Rectal smooth muscle tissue (tissue), 1 donor: ENCODE data around the gene SZRD1.
"Not testable (repeated sequence)": the region's sequence is repeated elsewhere in the genome, so short reads cannot be mapped to it uniquely, and the experiment has no call there.

Source experiments
- H3K27ac ChIP-seq: one replicate; pipeline ENCODE4 v1.7.0; 2013; ENCODE audit warnings: low read depth, low read length, inconsistent platforms
- H3K27me3 ChIP-seq: one replicate; pipeline ENCODE4 v1.7.0; 2013; ENCODE audit warnings: low read length; ENCODE audit not compliant: control insufficient read depth, insufficient read depth
- H3K36me3 ChIP-seq: one replicate; pipeline ENCODE4 v1.7.0; 2013; ENCODE audit warnings: low read length; ENCODE audit not compliant: control insufficient read depth, insufficient read depth
- H3K4me1 ChIP-seq: one replicate; pipeline ENCODE4 v1.7.0; 2013; ENCODE audit warnings: low read length; ENCODE audit not compliant: control insufficient read depth, insufficient read depth
- H3K4me3 ChIP-seq: one replicate; pipeline ENCODE4 v1.7.0; 2013; ENCODE audit warnings: low read length
- H3K9ac ChIP-seq: one replicate; pipeline ENCODE4 v1.7.0; 2013; ENCODE audit warnings: low read length

SZRD1 gene

GRCh38 chr1:16366722-16367257 lies at the start of gene SZRD1:
SZRD1 (plus strand) TSS chr1:16367242; CDS start chr1:16367258, 16 bp downstream.
- Histone ChIP-seq H3K4me1 (peaks cover 14% of the 10 kb centered on the region), H3K9ac (peak within 1 kb of the TSS; percentile 86), H3K27me3 (no peaks in the 10 kb centered on the region), H3K27ac (peak within 1 kb of the TSS; percentile 98), H3K36me3 (no peaks in the 10 kb centered on the region), H3K4me3 (peak within 1 kb of the TSS; percentile 86)

GRCh38 chr1:16318555-16318954 lies 48.5 kb upstream of the SZRD1 start:
- Histone ChIP-seq H3K4me3 (no peak overlapping the region), H3K27me3 (no peaks in the 10 kb centered on the region), H3K9ac (peak overlapping the region; percentile 40), H3K27ac (no peak overlapping the region), H3K36me3 (peaks cover 3% of the 10 kb centered on the region), H3K4me1 (peaks cover 2% of the 10 kb centered on the region)

- no peak overlapping the region for H3K27ac ChIP-seq
- H3K9ac ChIP-seq: no peak overlapping the region
- peaks cover 2% of the 10 kb centered on the region for H3K4me1 ChIP-seq
- no peaks in the 10 kb centered on the region for H3K27me3 ChIP-seq
- H3K36me3 ChIP-seq: no peaks in the 10 kb centered on the region
- H3K4me3 ChIP-seq: no peak overlapping the region
These were observed 45.7 kb upstream of the SZRD1 start for GRCh38 chr1:16321176-16321867.

GRCh38 chr1:16324456-16324890 lies 42.6 kb upstream of the SZRD1 start:
- Histone ChIP-seq H3K4me1 (no peaks in the 10 kb centered on the region), H3K36me3 (no peaks in the 10 kb centered on the region), H3K27ac (no peak overlapping the region), H3K27me3 (no peaks in the 10 kb centered on the region), H3K4me3 (no peak overlapping the region), H3K9ac (no peak overlapping the region)

- Histone ChIP-seq H3K27ac (no peak overlapping the region), H3K36me3 (no peaks in the 10 kb centered on the region), H3K27me3 (no peaks in the 10 kb centered on the region), H3K4me3 (no peak overlapping the region), H3K9ac (no peak overlapping the region), H3K4me1 (no peaks in the 10 kb centered on the region)
These were observed 40.1 kb upstream of the SZRD1 start for GRCh38 chr1:16326833-16327404.

GRCh38 chr1:16334655-16335340 lies 32.2 kb upstream of the SZRD1 start:
- Histone ChIP-seq H3K4me3 (no peak overlapping the region), H3K36me3 (no peaks in the 10 kb centered on the region), H3K27me3 (no peaks in the 10 kb centered on the region), H3K27ac (no peak overlapping the region), H3K4me1 (no peaks in the 10 kb centered on the region), H3K9ac (no peak overlapping the region)

- no peaks in the 10 kb centered on the region for H3K27me3 ChIP-seq
- H3K27ac ChIP-seq: no peak overlapping the region
- H3K4me3 ChIP-seq: no peak overlapping the region
- H3K36me3 ChIP-seq: no peaks in the 10 kb centered on the region
- H3K4me1 ChIP-seq: no peaks in the 10 kb centered on the region
- H3K9ac ChIP-seq: no peak overlapping the region
These were observed 28.1 kb upstream of the SZRD1 start for GRCh38 chr1:16338961-16339360.

GRCh38 chr1:16340673-16341072 lies 26.4 kb upstream of the SZRD1 start:
- no peak overlapping the region for H3K4me3 ChIP-seq
- H3K4me1 ChIP-seq: no peaks in the 10 kb centered on the region
- H3K27ac ChIP-seq: no peak overlapping the region
- no peak overlapping the region for H3K9ac ChIP-seq
- H3K36me3 ChIP-seq: no peaks in the 10 kb centered on the region
- H3K27me3 ChIP-seq: no peaks in the 10 kb centered on the region

GRCh38 chr1:16342331-16343062 lies 24.5 kb upstream of the SZRD1 start:
- Histone ChIP-seq H3K9ac (no peak overlapping the region), H3K27ac (no peak overlapping the region), H3K4me3 (no peak overlapping the region), H3K4me1 (no peaks in the 10 kb centered on the region), H3K36me3 (no peaks in the 10 kb centered on the region), H3K27me3 (no peaks in the 10 kb centered on the region)

GRCh38 chr1:16343276-16343675 lies 23.8 kb upstream of the SZRD1 start:
- H3K4me3 ChIP-seq, H3K4me1 ChIP-seq, H3K9ac ChIP-seq, H3K27me3 ChIP-seq, H3K27ac ChIP-seq, H3K36me3 ChIP-seq: not testable (repeated sequence)

- Histone ChIP-seq H3K36me3 (no peaks in the 10 kb centered on the region), H3K4me3 (no peak overlapping the region), H3K9ac (no peak overlapping the region), H3K27ac (no peak overlapping the region), H3K27me3 (no peaks in the 10 kb centered on the region), H3K4me1 (peaks cover 12% of the 10 kb centered on the region)
These were observed 18.4 kb upstream of the SZRD1 start for GRCh38 chr1:16348414-16349182.
